HEK293 (cell line): ENCODE data around the gene FLRT1.

ENCODE experiments used
- CTCF ChIA-PET: fragments of 350-600 bp; formaldehyde crosslinking; extraction: SDS; loops from one replicate; lab custom pipeline; 2021; ENCODE audit warnings: antibody characterized with exemption; lab: Yijun Ruan, JAX
- POLR2A ChIA-PET: fragments of 300-600 bp; formaldehyde crosslinking; extraction: SDS; loops from one replicate; lab custom pipeline; 2020; ENCODE audit warnings: antibody characterized with exemption, inconsistent platforms; lab: Yijun Ruan, JAX
- H3K27ac ChIP-seq: fragments of 200-500 bp; sonication (Bioruptor generic); 2 replicates; pipeline ENCODE4 v1.5.1; 2014; ENCODE audit warnings: low read depth, low read length, control low read depth, inconsistent platforms; ENCODE audit errors: extremely low read depth
- H3K36me3 ChIP-seq, 2 experiments: fragments of 200-500 bp in 1 of 2; sonication (Bioruptor generic) in 1 of 2; 1 replicate in 1 of 2; 2 replicates in 1 of 2; pipeline ENCODE4 v1.5.1; 2014 to 2017; ENCODE audit warnings: inconsistent platforms in 2 of 2, low read length in 2 of 2; ENCODE audit not compliant: control insufficient read depth in 2 of 2, insufficient read depth in 1 of 2
- H3K4me1 ChIP-seq: fragments of 200-500 bp; sonication (Bioruptor generic); 2 replicates; pipeline ENCODE4 v1.5.1; 2014; ENCODE audit warnings: mild to moderate bottlenecking, low read length, inconsistent platforms; ENCODE audit not compliant: control insufficient read depth, insufficient read depth
- H3K4me3 ChIP-seq: 2 replicates; pipeline ENCODE4 v1.5.1; 2011; ENCODE audit warnings: low read depth, mild to moderate bottlenecking, control low read depth, low read length, moderate library complexity
- H3K9me3 ChIP-seq: fragments of 200-500 bp; sonication (Bioruptor generic); 2 replicates; pipeline ENCODE4 v1.5.1; 2014; ENCODE audit warnings: low read depth, low read length, inconsistent platforms; ENCODE audit not compliant: control insufficient read depth, insufficient read depth
- EGR2 ChIP-seq: fragments of 450-650 bp; formaldehyde crosslinking; IDR thresholded peaks from 2 replicates; pipeline ENCODE4 v1.5.1; 2016; ENCODE audit warnings: low read depth, missing biosample characterization, missing genetic modification characterization
- GLIS2 ChIP-seq: fragments of 450-650 bp; formaldehyde crosslinking; IDR thresholded peaks from 2 replicates; pipeline ENCODE4 v1.5.1; 2016; ENCODE audit warnings: missing biosample characterization, missing genetic modification characterization
- IKZF3 ChIP-seq: fragments of 450-650 bp; IDR thresholded peaks from 2 replicates; pipeline ENCODE4 v1.5.0; 2018; ENCODE audit warnings: missing biosample characterization, mild to moderate bottlenecking, missing genetic modification characterization, moderate library complexity
- MYNN ChIP-seq: fragments of 450-650 bp; formaldehyde crosslinking; IDR thresholded peaks from 2 replicates; pipeline ENCODE4 v1.5.1; 2016; ENCODE audit warnings: missing biosample characterization, missing genetic modification characterization, borderline replicate concordance
- REPIN1 ChIP-seq: fragments of 450-650 bp; formaldehyde crosslinking; IDR thresholded peaks from 2 replicates; pipeline ENCODE4 v1.5.1; 2017; ENCODE audit warnings: missing biosample characterization, missing genetic modification characterization, low read depth
- ZBTB17 ChIP-seq: fragments of 450-650 bp; formaldehyde crosslinking; IDR thresholded peaks from 2 replicates; pipeline ENCODE4 v1.5.1; 2016; ENCODE audit warnings: missing biosample characterization, missing genetic modification characterization
- ZFHX2 ChIP-seq: fragments of 450-650 bp; formaldehyde crosslinking; conservative IDR thresholded peaks from 2 replicates; pipeline ENCODE4 v1.5.1; 2016; ENCODE audit warnings: missing biosample characterization, missing genetic modification characterization
- ZIC2 ChIP-seq: fragments of 450-650 bp; formaldehyde crosslinking; IDR thresholded peaks from 2 replicates; pipeline ENCODE4 v1.5.1; 2016; ENCODE audit warnings: missing biosample characterization, missing genetic modification characterization
- ZNF133 ChIP-seq: fragments of 450-650 bp; formaldehyde crosslinking; IDR thresholded peaks from 2 replicates; pipeline ENCODE4 v1.5.1; 2016; ENCODE audit warnings: missing biosample characterization, missing genetic modification characterization
- ZNF148 ChIP-seq: fragments of 450-650 bp; formaldehyde crosslinking; IDR thresholded peaks from 2 replicates; pipeline ENCODE4 v1.5.0; 2017; ENCODE audit warnings: missing biosample characterization, missing genetic modification characterization, borderline replicate concordance
- ZNF16 ChIP-seq: fragments of 450-650 bp; formaldehyde crosslinking; IDR thresholded peaks from 2 replicates; pipeline ENCODE4 v1.5.1; 2016; ENCODE audit warnings: low read depth, missing biosample characterization, missing genetic modification characterization
- ZNF221 ChIP-seq: fragments of 450-650 bp; formaldehyde crosslinking; IDR thresholded peaks from 2 replicates; pipeline ENCODE4 v1.5.1; 2017; ENCODE audit warnings: missing biosample characterization, missing genetic modification characterization, borderline replicate concordance
- ZNF223 ChIP-seq: fragments of 450-650 bp; formaldehyde crosslinking; IDR thresholded peaks from 2 replicates; pipeline ENCODE4 v1.5.1; 2016; ENCODE audit warnings: missing biosample characterization, missing genetic modification characterization
- ZNF518A ChIP-seq: fragments of 450-650 bp; formaldehyde crosslinking; conservative IDR thresholded peaks from 2 replicates; pipeline ENCODE4 v1.5.1; 2016; ENCODE audit warnings: low read depth, missing biosample characterization, missing genetic modification characterization
- ZNF521 ChIP-seq: fragments of 450-650 bp; formaldehyde crosslinking; IDR thresholded peaks from 2 replicates; pipeline ENCODE4 v1.5.1; 2017; ENCODE audit warnings: missing biosample characterization, mild to moderate bottlenecking, missing genetic modification characterization
- ZNF610 ChIP-seq: fragments of 450-650 bp; formaldehyde crosslinking; IDR thresholded peaks from 2 replicates; pipeline ENCODE4 v1.5.1; 2016; ENCODE audit warnings: missing biosample characterization, missing genetic modification characterization, borderline replicate concordance
- TF ChIP-seq, protein P1 (sequence below): fragments of 450-650 bp; formaldehyde crosslinking; IDR thresholded peaks from 2 replicates; pipeline ENCODE4 v1.5.1; 2016; ENCODE audit warnings: missing biosample characterization, missing genetic modification characterization
- TF ChIP-seq, protein P2 (sequence below): fragments of 450-650 bp; formaldehyde crosslinking; IDR thresholded peaks from 2 replicates; pipeline ENCODE4 v1.5.1; 2016; ENCODE audit warnings: missing biosample characterization, missing genetic modification characterization
- TF ChIP-seq, protein P3 (sequence below): fragments of 450-650 bp; formaldehyde crosslinking; IDR thresholded peaks from 2 replicates; pipeline ENCODE4 v1.5.1; 2017; ENCODE audit warnings: missing biosample characterization, mild to moderate bottlenecking, missing genetic modification characterization, moderate library complexity

The FLRT1 gene

GRCh38 chr11:64056213-64056785, 20.6 kb downstream of the FLRT1 start:
- H3K4me1 ChIP-seq, result no peaks in the 10 kb centered on the region
- no peaks in the 10 kb centered on the region for H3K36me3 ChIP-seq
- no peak overlapping the region for H3K27ac ChIP-seq
- CTCF ChIA-PET, result interaction anchor here (0.6 to 1.5 kb wide), 2 partner anchors 14 to 16 kb away, joined by 3 to 4 read pairs; no protein-coding TSS in a partner anchor
- TF ChIP-seq ZNF148 (no peak), ZFHX2 (tag by site-specific recombination) (peak; percentile 77), EGR2 (tag by site-specific recombination) (peak; percentile 69), ZNF610 (tag by site-specific recombination) (no peak), MYNN (tag by site-specific recombination) (no peak), ZNF518A (tag by site-specific recombination) (no peak), GLIS2 (tag by site-specific recombination) (no peak), ZNF133 (tag by site-specific recombination) (no peak), ZNF521 (tag by site-specific recombination) (no peak), ZBTB17 (no peak), ZNF223 (no peak), REPIN1 (tag by site-specific recombination) (no peak), ZIC2 (tag by site-specific recombination) (0 out of 2 replicates have a peak, but pooled peaks have one; percentile 23), ZNF16 (tag by site-specific recombination) (no peak), IKZF3 (tag by site-specific recombination) (no peak), ZNF221 (tag by site-specific recombination) (no peak)
- TF ChIP-seq, protein P1, sequence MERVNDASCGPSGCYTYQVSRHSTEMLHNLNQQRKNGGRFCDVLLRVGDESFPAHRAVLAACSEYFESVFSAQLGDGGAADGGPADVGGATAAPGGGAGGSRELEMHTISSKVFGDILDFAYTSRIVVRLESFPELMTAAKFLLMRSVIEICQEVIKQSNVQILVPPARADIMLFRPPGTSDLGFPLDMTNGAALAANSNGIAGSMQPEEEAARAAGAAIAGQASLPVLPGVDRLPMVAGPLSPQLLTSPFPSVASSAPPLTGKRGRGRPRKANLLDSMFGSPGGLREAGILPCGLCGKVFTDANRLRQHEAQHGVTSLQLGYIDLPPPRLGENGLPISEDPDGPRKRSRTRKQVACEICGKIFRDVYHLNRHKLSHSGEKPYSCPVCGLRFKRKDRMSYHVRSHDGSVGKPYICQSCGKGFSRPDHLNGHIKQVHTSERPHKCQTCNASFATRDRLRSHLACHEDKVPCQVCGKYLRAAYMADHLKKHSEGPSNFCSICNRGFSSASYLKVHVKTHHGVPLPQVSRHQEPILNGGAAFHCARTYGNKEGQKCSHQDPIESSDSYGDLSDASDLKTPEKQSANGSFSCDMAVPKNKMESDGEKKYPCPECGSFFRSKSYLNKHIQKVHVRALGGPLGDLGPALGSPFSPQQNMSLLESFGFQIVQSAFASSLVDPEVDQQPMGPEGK (tag by site-specific recombination), result no peak
- TF ChIP-seq, protein P2, sequence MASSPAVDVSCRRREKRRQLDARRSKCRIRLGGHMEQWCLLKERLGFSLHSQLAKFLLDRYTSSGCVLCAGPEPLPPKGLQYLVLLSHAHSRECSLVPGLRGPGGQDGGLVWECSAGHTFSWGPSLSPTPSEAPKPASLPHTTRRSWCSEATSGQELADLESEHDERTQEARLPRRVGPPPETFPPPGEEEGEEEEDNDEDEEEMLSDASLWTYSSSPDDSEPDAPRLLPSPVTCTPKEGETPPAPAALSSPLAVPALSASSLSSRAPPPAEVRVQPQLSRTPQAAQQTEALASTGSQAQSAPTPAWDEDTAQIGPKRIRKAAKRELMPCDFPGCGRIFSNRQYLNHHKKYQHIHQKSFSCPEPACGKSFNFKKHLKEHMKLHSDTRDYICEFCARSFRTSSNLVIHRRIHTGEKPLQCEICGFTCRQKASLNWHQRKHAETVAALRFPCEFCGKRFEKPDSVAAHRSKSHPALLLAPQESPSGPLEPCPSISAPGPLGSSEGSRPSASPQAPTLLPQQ (tag by site-specific recombination), result 0 out of 2 replicates have a peak, but pooled peaks have one; percentile 37
- TF ChIP-seq, protein P3, sequence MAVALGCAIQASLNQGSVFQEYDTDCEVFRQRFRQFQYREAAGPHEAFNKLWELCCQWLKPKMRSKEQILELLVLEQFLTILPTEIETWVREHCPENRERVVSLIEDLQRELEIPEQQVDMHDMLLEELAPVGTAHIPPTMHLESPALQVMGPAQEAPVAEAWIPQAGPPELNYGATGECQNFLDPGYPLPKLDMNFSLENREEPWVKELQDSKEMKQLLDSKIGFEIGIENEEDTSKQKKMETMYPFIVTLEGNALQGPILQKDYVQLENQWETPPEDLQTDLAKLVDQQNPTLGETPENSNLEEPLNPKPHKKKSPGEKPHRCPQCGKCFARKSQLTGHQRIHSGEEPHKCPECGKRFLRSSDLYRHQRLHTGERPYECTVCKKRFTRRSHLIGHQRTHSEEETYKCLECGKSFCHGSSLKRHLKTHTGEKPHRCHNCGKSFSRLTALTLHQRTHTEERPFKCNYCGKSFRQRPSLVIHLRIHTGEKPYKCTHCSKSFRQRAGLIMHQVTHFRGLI (tag by site-specific recombination), result peak; percentile 76
- TF ChIP-seq, all 188 proteins: peak for 5
- no peak overlapping the region for H3K4me3 ChIP-seq
- POLR2A ChIA-PET, result no interaction called here
- no peaks in the 10 kb centered on the region for H3K9me3 ChIP-seq
